Liver (tissue), 9 donors: ENCODE data around the gene B4GALT2. TPM values are rescaled to one million over a fixed set of nuclear protein-coding genes. Genes with fewer than 3 reads are reported as not detected.

ENCODE experiments used
- DNase-seq: peaks from one replicate; pipeline ENCODE4 v3.0.0-alpha.2; 2017; ENCODE audit warnings: low spot score
- H3K27ac ChIP-seq, 2 donors: one replicate each; pipeline ENCODE4 v1.7.0; 2013; ENCODE audit warnings: inconsistent platforms in 2 of 2, low read length in 2 of 2, control low read depth in 1 of 2, low read depth in 1 of 2, mild to moderate bottlenecking in 1 of 2
- H3K27me3 ChIP-seq, 4 donors: one replicate each; pipeline versions ENCODE4 v1.6.1 to v1.7.0; 2013; ENCODE audit warnings: low read length in 3 of 4, inconsistent platforms in 1 of 4, mild to moderate bottlenecking in 1 of 4, moderate library complexity in 1 of 4; ENCODE audit not compliant: control insufficient read depth in 4 of 4, insufficient read depth in 4 of 4
- H3K36me3 ChIP-seq, 4 donors: one replicate each; pipeline versions ENCODE4 v1.6.1 to v1.7.0; 2013; ENCODE audit warnings: low read length in 3 of 4, mild to moderate bottlenecking in 3 of 4, low read depth in 1 of 4, moderate library complexity in 1 of 4; ENCODE audit not compliant: control insufficient read depth in 4 of 4, insufficient read depth in 3 of 4
- H3K4me1 ChIP-seq, 4 donors: one replicate each; pipeline versions ENCODE4 v1.6.1 to v1.7.0; 2013; ENCODE audit warnings: low read length in 3 of 4, mild to moderate bottlenecking in 3 of 4, moderate library complexity in 1 of 4; ENCODE audit not compliant: control insufficient read depth in 4 of 4, insufficient read depth in 4 of 4
- H3K4me3 ChIP-seq, 3 donors: one replicate each; pipeline versions ENCODE4 v1.6.1 to v1.7.0; 2013; ENCODE audit warnings: low read length in 3 of 3, control low read depth in 1 of 3, low read depth in 1 of 3, mild to moderate bottlenecking in 1 of 3
- H3K9ac ChIP-seq, 2 donors: one replicate each; pipeline ENCODE4 v1.7.0; 2013; ENCODE audit warnings: low read length in 2 of 2, mild to moderate bottlenecking in 2 of 2, moderate library complexity in 2 of 2, control low read depth in 1 of 2, low read depth in 1 of 2
- H3K9me3 ChIP-seq, 4 donors: one replicate each; pipeline versions ENCODE4 v1.6.1 to v1.7.0; 2013; ENCODE audit warnings: low read length in 3 of 4; ENCODE audit not compliant: control insufficient read depth in 4 of 4
- EGR1 ChIP-seq, 2 donors: IDR thresholded peaks; 2 replicates each; pipeline ENCODE4 v1.6.1; 2016 to 2018; ENCODE audit warnings: antibody characterized with exemption in 2 of 2, low read depth in 2 of 2
- FOXA1 ChIP-seq: IDR thresholded peaks from 2 replicates; pipeline ENCODE4 v1.6.1; 2016; ENCODE audit warnings: antibody characterized with exemption
- GABPA ChIP-seq, 2 donors: IDR thresholded peaks in 1 of 2; conservative IDR thresholded peaks in 1 of 2; 2 replicates each; pipeline ENCODE4 v1.6.1; 2016; ENCODE audit warnings: antibody characterized with exemption in 2 of 2, mild to moderate bottlenecking in 1 of 2, moderate library complexity in 1 of 2
- HNF4A ChIP-seq, 2 donors: conservative IDR thresholded peaks; 2 replicates each; pipeline ENCODE4 v1.6.1; 2016; ENCODE audit warnings: antibody characterized with exemption in 2 of 2, mild to moderate bottlenecking in 2 of 2
- JUND ChIP-seq, 2 donors: IDR thresholded peaks; 2 replicates each; pipeline ENCODE4 v1.6.1; 2016; ENCODE audit warnings: antibody characterized with exemption in 2 of 2
- YY1 ChIP-seq: IDR thresholded peaks from 2 replicates; pipeline ENCODE4 v1.6.1; 2016; ENCODE audit warnings: antibody characterized with exemption, mild to moderate bottlenecking
- WGBS: extraction: QIAGEN DNeasy Blood & Tissue Kit; methylation state at CpG from one replicate; pipeline ENCODE4 v1.1.7; 2013; 5-methylcytosine and 5-hydroxymethylcytosine counted together
- polyA plus RNA-seq, 2 donors: library from polyadenylated mRNA; stranded (reverse) in 1 of 2; unstranded in 1 of 2; fragments of 200-250 nt in 1 of 2; fragments of >200 nt in 1 of 2; fragmentation: Nextera tagmentation in 1 of 2; extraction: Ambion mirVana in 1 of 2; gene quantifications; one replicate each; pipeline versions ENCODE4 v1.2.1 to v1.2.3, GENCODE V29; 2013 to 2015
- total RNA-seq, 2 donors: library from RNA; depleted of rRNA; stranded (reverse); fragments of >200 nt; gene quantifications; one replicate each; pipeline ENCODE4 v1.2.3, GENCODE V29; 2014
- TF ChIP-seq, protein P1 (sequence below): IDR thresholded peaks from 2 replicates; pipeline ENCODE4 v1.6.1; 2016; ENCODE audit warnings: antibody characterized with exemption, mild to moderate bottlenecking
- donor health status: healthy.
- donor health status: healthy.
- donor health status: healthy.
- donor health status: healthy.
- donor health status: healthy.

The B4GALT2 gene
- total and polyA plus RNA-seq, 4 donors: 2.9 to 31.5 (median 16.1) TPM

DNA sequence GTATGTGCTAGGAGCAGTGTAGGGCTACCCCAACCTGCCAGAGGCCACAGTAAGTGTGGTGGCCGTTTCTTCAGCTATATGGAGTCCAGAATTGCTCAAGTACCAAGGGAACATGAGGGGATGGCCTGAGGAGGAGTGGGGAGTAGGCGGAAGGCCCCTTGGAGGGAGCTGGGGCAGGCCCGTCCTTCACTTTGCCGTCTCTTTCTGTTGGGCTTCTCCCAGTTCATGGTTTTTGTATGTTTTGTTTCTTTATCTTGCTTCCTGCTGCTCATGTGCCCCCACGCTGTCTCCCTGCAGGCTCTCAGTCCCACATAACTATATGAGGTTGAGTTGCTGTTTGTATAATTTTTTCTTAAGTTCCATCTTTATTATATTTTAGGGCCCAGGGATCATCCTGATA, 15.1 kb upstream of the B4GALT2 start:
- no peak overlapping the region for H3K27ac ChIP-seq
- H3K27me3 ChIP-seq: no peaks in the 10 kb centered on the region
- no peaks in the 10 kb centered on the region for H3K9me3 ChIP-seq
- TF ChIP-seq EGR1 (IDR thresholded peaks at IDR 0.05; ENCODE audit: low read depth in 2 of 2): no peak
- H3K36me3 ChIP-seq: peaks cover 4 to 61% (median 16%) of the 10 kb centered on the region in 4 donors
- no peak overlapping the region for H3K9ac ChIP-seq
- 91% methylated on average over 5 of the region's 5 CpGs for WGBS
- no peak overlapping the region for H3K4me3 ChIP-seq
- no peaks in the 10 kb centered on the region for H3K4me1 ChIP-seq
- no peak for DNase-seq

DNA sequence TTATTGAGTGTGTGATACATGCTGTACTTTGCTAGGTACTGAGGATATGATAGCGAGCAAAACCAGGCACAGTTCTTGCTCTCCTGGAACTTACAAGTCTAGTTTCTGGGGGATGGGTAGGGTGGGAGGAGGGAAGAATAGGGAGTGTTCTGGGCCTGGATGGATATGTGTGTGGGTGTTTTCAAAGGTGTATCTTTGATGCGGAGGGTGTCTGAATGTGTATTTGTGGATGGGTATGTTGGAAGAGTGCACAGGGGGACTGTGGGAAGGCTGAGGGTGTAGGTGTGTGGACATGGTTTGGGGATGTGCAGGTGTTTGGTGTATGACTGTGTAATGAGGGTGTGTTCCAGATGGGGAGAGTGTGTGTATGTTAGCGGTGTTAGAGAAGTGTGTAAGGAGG, 13.7 kb upstream of the B4GALT2 start:
- Histone ChIP-seq H3K27ac (no peak overlapping the region), H3K4me3 (no peak overlapping the region), H3K27me3 (no peaks in the 10 kb centered on the region), H3K9ac (no peak overlapping the region), H3K9me3 (no peaks in the 10 kb centered on the region), H3K4me1 (peaks cover under 1 to 8% (median 3%) of the 10 kb centered on the region in 4 donors), H3K36me3 (peaks cover 4 to 48% (median 10%) of the 10 kb centered on the region in 4 donors)
- no peak for DNase-seq
- WGBS: 68% methylated on average over 3 of the region's 3 CpGs
- TF ChIP-seq JUND (IDR thresholded peaks at IDR 0.05) (no peak), FOXA1 (no peak), GABPA (IDR thresholded peaks at IDR 0.05 in 1 of 2, conservative IDR thresholded peaks at IDR 0.05 in 1 of 2) (no peak)

- no peak overlapping the region for H3K9ac ChIP-seq
- H3K4me3 ChIP-seq: no peak overlapping the region
- TF ChIP-seq, protein P1, sequence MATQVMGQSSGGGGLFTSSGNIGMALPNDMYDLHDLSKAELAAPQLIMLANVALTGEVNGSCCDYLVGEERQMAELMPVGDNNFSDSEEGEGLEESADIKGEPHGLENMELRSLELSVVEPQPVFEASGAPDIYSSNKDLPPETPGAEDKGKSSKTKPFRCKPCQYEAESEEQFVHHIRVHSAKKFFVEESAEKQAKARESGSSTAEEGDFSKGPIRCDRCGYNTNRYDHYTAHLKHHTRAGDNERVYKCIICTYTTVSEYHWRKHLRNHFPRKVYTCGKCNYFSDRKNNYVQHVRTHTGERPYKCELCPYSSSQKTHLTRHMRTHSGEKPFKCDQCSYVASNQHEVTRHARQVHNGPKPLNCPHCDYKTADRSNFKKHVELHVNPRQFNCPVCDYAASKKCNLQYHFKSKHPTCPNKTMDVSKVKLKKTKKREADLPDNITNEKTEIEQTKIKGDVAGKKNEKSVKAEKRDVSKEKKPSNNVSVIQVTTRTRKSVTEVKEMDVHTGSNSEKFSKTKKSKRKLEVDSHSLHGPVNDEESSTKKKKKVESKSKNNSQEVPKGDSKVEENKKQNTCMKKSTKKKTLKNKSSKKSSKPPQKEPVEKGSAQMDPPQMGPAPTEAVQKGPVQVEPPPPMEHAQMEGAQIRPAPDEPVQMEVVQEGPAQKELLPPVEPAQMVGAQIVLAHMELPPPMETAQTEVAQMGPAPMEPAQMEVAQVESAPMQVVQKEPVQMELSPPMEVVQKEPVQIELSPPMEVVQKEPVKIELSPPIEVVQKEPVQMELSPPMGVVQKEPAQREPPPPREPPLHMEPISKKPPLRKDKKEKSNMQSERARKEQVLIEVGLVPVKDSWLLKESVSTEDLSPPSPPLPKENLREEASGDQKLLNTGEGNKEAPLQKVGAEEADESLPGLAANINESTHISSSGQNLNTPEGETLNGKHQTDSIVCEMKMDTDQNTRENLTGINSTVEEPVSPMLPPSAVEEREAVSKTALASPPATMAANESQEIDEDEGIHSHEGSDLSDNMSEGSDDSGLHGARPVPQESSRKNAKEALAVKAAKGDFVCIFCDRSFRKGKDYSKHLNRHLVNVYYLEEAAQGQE: peak; percentile 98
- no peak for TF ChIP-seq YY1
- peaks cover 0 to 32% (median 6%) of the 10 kb centered on the region in 4 donors for H3K36me3 ChIP-seq
- peaks cover 1 to 16% (median 9%) of the 10 kb centered on the region in 4 donors for H3K4me1 ChIP-seq
- no peak overlapping the region for H3K27ac ChIP-seq
- 84% methylated on average over 6 of the region's 6 CpGs for WGBS
- no peak for DNase-seq
- H3K27me3 ChIP-seq: no peaks in the 10 kb centered on the region
- H3K9me3 ChIP-seq: no peaks in the 10 kb centered on the region
These were observed 10.6 kb upstream of the B4GALT2 start for GRCh38 chr1:43968348-43968948.

- WGBS: 54% methylated on average over 7 of the region's 7 CpGs
- no peaks in the 10 kb centered on the region for H3K9me3 ChIP-seq
- no peak overlapping the region for H3K9ac ChIP-seq
- H3K27me3 ChIP-seq: no peaks in the 10 kb centered on the region
- peaks cover 3 to 25% (median 17%) of the 10 kb centered on the region in 4 donors for H3K4me1 ChIP-seq
- TF ChIP-seq EGR1 (IDR thresholded peaks at IDR 0.05; ENCODE audit: low read depth in 2 of 2) (no peak), HNF4A (conservative IDR thresholded peaks at IDR 0.05) (peak in 1 of 2 donors; percentile 14)
- no peak overlapping the region for H3K27ac ChIP-seq
- H3K36me3 ChIP-seq: peaks cover 0 to 27% (median 5%) of the 10 kb centered on the region in 4 donors
- peak overlapping the region in 1 of 3 donors; percentile 2 for H3K4me3 ChIP-seq
- DNase-seq: no peak
These were observed 9.6 kb upstream of the B4GALT2 start for GRCh38 chr1:43969416-43969745.
